ENCODE measurements around the gene DDX41.

GRCh38 chr5:177473443-177474001 is 43.2 kb downstream of the DDX41 start, which contains the start of gene DBN1:
- no peak for TF ChIP-seq CTCF (IDR thresholded peaks at IDR 0.05; ENCODE audit: low read length)
- TF ChIP-seq EZH2 (optimal IDR thresholded peaks at IDR 0.05; ENCODE audit: low read depth, low read length): no peak

Data from MM.1S (cell line).